Body of pancreas (tissue), 4 donors: ENCODE measurements around the gene PDLIM5.

Source experiments
- POLR2A ChIP-seq, 3 donors: fragments of 450-650 bp; IDR thresholded peaks; one replicate each; pipeline ENCODE4 v1.6.1; 2016; ENCODE audit warnings: antibody characterized with exemption in 3 of 3, mild to moderate bottlenecking in 2 of 3
- TF ChIP-seq, protein P1 (sequence below), 7 experiments: fragments of 450-650 bp in 4 of 7; fragments of 200-600 bp in 3 of 7; sonication (generic) in 3 of 7; IDR thresholded peaks; one replicate each; pipeline ENCODE4 v1.5.1; 2016 to 2019; ENCODE audit warnings: antibody characterized with exemption in 7 of 7

GRCh38 chr4:94577136-94577535 is 125.4 kb downstream of the PDLIM5 start:
- TF ChIP-seq, protein P1, sequence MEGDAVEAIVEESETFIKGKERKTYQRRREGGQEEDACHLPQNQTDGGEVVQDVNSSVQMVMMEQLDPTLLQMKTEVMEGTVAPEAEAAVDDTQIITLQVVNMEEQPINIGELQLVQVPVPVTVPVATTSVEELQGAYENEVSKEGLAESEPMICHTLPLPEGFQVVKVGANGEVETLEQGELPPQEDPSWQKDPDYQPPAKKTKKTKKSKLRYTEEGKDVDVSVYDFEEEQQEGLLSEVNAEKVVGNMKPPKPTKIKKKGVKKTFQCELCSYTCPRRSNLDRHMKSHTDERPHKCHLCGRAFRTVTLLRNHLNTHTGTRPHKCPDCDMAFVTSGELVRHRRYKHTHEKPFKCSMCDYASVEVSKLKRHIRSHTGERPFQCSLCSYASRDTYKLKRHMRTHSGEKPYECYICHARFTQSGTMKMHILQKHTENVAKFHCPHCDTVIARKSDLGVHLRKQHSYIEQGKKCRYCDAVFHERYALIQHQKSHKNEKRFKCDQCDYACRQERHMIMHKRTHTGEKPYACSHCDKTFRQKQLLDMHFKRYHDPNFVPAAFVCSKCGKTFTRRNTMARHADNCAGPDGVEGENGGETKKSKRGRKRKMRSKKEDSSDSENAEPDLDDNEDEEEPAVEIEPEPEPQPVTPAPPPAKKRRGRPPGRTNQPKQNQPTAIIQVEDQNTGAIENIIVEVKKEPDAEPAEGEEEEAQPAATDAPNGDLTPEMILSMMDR (IDR thresholded peaks at IDR 0.05), result no peak
- TF ChIP-seq POLR2A (IDR thresholded peaks at IDR 0.05), result no peak
